GM10248 (cell line): ENCODE measurements around the gene NTN1.

ENCODE experiments used
- CTCF ChIA-PET: fragments of 300-600 bp; sonication (Branson Sonifier 250); formaldehyde crosslinking; extraction: SDS; loops from one replicate; lab custom pipeline; 2021; ENCODE audit warnings: antibody characterized with exemption; lab: Yijun Ruan, JAX
- POLR2A ChIA-PET: fragments of 350-650 bp; sonication (Branson Sonifier 250); formaldehyde crosslinking; extraction: SDS; loops from one replicate; lab custom pipeline; 2020; ENCODE audit warnings: antibody characterized with exemption; lab: Yijun Ruan, JAX
- DNase-seq: peaks from one replicate; pipeline ENCODE4 v3.0.0; 2012; ENCODE audit errors: extremely low spot score
- CTCF ChIP-seq: IDR thresholded peaks from 2 replicates; pipeline ENCODE4 v1.5.1; 2012; ENCODE audit warnings: mild to moderate bottlenecking, low read depth; ENCODE audit errors: extremely low read depth, missing control alignments, control extremely low read depth

Gene NTN1

DNA sequence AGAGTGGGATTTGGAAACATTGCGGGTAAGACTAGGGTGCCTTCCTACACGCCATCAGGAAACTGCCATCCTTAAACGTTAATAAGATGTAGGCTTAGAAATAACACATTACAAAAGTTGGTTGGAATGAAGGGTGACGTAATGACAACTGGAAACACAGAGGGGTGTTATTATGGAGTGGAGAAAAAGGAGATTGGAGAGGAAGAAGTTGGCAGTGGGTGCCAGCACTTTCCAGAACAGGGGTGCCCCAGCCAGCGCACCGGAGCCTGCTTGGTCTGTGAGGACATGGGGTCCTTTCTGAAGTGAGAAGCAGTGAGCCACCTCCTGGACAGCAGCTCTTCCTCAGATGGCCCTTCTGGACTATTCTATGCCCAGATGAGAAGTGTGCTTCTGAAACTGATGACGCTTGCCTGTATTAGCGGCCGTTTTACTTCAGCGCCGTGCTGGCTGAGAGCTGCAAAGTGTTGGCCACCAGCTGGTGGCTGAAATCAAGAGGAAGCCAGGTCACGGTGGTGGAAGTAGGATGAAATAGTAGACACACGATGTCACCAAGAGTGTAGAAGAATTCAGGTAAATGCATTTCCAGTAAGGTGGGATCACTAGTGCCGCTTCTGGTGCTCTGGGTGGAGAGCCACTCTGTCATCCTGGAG lies 244.8 kb downstream of the NTN1 start:
- TF ChIP-seq CTCF, result no peak
- CTCF ChIA-PET, result interaction anchor here (2.1 kb wide), 1 partner anchor 10 kb away, joined by 6 read pairs; no protein-coding TSS in a partner anchor
- POLR2A ChIA-PET, result no interaction called here
- DNase-seq, result no peak

GRCh38 chr17:9266697-9267117 lies 245.4 kb downstream of the NTN1 start:
- ChIA-PET POLR2A (no interaction called here), CTCF (interaction anchor here (2.1 kb wide), 1 partner anchor 10 kb away, joined by 6 read pairs; no protein-coding TSS in a partner anchor)
- DNase-seq, result no peak
- TF ChIP-seq CTCF, result no peak

- no peak for TF ChIP-seq CTCF
- ChIA-PET POLR2A (no interaction called here), CTCF (interaction anchor here (1.3 kb wide), 1 partner anchor 22 kb away, joined by 3 read pairs; no protein-coding TSS in a partner anchor)
- DNase-seq, result no peak
Observed at GRCh38 chr17:9268546-9268945, 247.2 kb downstream of the NTN1 start.

DNA sequence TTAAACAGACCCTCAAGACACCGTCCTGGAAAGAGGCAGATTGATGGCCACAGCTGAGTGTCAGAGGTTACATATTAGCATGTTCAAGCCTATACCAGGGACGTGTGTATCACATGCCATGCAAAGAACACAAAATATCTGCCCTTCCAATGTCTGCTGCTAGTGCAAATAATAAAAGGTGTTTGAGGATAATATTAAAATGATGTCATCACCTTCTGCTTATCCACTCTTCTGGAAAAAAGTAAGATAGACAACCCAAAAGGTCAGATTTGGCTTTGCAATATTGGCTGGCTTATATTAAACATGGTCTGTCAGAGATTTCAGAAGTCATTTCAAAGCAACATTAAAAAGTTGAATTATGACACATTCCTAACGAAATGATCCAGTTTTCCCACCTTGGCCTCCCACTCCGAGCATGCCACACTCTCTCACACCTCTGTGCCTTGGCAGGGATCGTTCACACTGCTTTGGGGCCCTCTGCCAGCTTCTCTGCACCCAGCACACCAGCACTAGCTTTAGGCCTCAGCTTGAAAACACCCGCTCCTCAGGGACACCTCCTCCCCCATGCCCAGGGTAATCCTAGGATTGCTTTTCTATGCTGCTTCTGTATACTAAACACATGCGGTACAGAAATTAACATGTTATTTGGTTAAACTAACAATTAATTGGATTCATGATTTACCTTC lies 248.2 kb downstream of the NTN1 start:
- TF ChIP-seq CTCF, result no peak
- no peak for DNase-seq
- ChIA-PET CTCF (no interaction called here), POLR2A (no interaction called here)

GRCh38 chr17:9270921-9271320 lies 249.6 kb downstream of the NTN1 start:
- CTCF ChIA-PET, result no interaction called here
- POLR2A ChIA-PET, result no interaction called here
- no peak for DNase-seq
- TF ChIP-seq CTCF, result no peak

- no peak for DNase-seq
- POLR2A ChIA-PET, result no interaction called here
- CTCF ChIA-PET, result no interaction called here
- no peak for TF ChIP-seq CTCF
Observed at GRCh38 chr17:9271989-9272388, 250.7 kb downstream of the NTN1 start.
